ENCODE measurements around the gene MCM3. TPM values are rescaled to one million over a fixed set of nuclear protein-coding genes. Genes with fewer than 3 reads are reported as not detected.

MCM3 gene
- 19.3 TPM for total RNA-seq
- long read RNA-seq, transcript MCM3-201 (17 exons, 3,083 nt), result major isoform, 76 of 89 reads
- long read RNA-seq, partial matches to known transcripts, result 3 of 89 reads
- long read RNA-seq, other reads (novel, unspliced or antisense), result 10 of 89 reads

DNA sequence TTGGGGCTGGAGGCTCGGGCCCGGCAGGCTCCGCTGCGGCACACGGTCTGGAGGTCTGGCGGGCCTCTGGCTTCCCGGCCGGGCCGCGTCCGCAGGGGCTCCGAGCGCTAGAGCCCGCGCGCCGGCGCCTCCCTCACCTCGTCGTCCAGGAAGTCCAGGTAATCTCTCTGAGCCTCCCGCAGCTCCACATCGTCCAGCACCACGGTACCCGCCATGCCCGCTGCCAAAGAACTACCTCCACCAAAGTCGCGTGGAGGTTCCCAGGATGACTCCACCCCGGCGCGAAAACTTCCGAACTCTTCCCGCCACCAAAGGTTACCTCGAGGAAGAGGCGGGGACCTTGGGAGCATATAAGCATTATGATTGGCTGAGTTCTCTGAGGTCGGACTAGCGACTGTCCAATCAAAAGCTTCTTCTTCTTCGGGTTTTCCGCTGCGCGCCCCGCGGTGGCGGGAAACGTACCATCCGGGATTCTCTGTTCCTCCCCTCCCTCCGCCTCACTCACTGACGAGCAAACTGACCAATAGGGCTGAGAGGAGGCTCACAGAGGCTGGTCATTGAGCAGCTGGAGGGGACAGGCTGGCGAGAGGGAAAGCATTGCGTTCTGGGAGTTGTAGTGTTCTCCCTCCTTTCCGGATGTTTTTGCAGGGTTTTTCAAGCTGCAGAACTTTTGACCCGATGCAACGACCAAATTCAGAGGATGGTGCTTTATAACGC lies at the start of gene MCM3:
TSS of gene MCM3 (minus strand) at position 283 of the 717 bp plus-strand sequence. CDS start at position 215, 68 bp downstream.
- ATAC-seq (ENCODE audit: poor library complexity), result peak; percentile 100
- DNase-seq, result peak; percentile 98
- intact Hi-C loops (cut with DNase I), result loop anchor here (5.0 kb wide), 3 partner anchors 78 to 378 kb away; partner anchors contain the start of gene PAQR8

DNA sequence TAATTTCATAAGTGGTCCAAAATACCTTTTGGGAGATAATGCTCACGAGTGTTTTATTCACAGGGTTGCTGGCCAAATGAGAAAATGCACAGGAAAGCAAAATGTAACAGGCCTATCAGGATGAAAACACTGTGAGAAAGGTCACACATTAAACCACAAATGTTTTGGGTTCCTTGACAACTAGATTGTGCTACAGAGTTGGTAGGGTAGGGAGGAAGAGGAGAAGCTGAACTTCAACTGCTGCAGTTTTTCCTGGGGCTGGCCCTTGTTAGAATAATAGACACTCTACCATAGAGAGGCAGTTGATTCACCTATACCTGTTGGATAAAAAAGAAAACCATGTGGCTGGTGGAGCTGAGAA lies 49.3 kb upstream of the MCM3 start:
- no peak for ATAC-seq (ENCODE audit: poor library complexity)
- no peak for DNase-seq
- intact Hi-C loops (cut with DNase I), result no loop called here

DNA sequence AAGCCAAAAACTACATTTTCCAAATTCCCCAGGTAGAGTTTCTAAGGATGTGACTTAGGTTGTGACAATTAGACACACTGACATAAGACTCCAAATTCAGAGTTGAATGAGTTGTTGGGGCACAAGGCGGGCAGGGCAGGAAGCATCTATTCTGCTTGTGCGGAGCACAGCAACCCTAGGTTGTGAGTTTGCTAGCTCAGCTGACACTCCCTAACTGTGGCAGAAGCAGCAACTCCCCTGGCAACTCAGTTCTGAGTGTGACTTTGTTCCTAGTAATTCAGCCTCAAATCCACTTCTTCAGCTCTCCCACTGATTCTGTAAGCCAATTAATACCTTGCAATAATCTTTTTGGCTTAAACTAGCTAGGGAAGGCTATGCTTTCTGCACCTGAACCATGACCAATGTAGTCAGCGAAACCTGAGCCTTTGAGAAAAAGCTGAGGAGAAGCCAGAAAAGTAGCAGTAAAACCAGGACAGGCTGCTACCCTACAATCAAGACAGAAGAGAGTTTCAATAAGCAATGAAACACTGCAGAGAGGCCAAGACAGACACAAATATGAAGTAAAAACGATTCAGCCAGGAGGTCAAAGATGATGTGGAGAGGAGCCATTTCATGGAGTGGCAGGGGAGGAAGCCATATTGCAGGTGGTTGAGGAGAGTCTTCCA lies 47.4 kb upstream of the MCM3 start:
- intact Hi-C loops (cut with DNase I), result no loop called here

DNA sequence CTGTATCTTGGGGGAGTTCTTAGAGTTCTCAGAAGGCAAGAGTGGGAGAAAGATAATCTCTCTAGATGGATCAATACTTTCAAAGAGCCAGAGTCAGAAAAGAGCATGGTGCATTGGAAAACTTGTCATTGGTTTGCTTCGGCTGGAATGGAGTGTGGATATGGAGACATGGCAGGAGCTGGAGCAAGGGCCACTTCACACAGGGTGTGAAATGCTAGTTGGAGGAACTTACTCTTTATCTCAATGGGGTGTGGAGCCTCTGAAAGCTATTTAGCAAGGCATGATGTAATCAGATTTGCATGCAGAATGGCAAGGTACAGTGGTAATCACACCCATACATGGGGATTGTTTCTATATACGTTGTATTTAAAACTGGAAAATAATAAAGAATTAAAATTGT lies 45.9 kb upstream of the MCM3 start:
- DNase-seq, result no peak
- intact Hi-C loops (cut with DNase I), result no loop called here
- ATAC-seq (ENCODE audit: poor library complexity), result peak; percentile 25

More for the DNA sequence above, 47.4 kb upstream of the MCM3 start:
- no peak for DNase-seq
- ATAC-seq (ENCODE audit: poor library complexity), result no peak

DNA sequence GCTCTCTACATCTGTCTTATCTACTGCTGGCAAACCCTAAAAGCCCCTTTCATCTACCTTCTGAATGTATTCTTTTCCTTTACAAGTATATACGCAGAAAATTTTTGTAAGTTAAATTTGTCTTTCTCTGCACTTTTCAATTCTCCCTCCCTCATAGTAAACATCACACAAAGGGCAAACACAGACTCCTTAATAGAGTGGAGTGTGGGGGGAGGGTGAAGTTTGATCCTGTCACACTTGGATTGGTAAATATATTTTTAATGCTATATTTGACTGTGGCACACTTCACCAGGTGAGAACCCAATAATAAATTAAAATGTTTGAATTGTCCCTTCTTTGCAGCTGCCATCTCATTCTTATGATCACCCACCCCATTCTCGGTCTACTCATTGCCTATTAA lies 44.2 kb upstream of the MCM3 start:
- ATAC-seq (ENCODE audit: poor library complexity) (no peak), DNase-seq (no peak)
- intact Hi-C loops (cut with DNase I), result no loop called here

DNA sequence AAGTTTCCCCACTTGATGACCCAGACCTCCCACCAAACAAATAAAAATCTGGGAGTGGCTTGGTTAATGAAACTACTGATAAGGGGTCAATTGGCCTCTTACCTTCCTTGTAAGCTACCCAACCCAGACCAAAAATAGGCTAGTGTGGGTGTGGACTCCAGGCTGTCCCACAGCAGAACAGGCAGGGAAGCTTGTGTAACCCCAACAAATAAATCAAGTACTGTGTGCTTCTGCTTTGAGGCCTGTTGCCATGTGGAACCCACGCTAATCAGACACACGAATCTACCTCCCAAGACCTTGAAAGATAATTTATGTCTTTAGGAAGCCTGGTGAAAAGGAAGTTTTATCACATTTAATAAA lies 43.7 kb upstream of the MCM3 start:
- intact Hi-C loops (cut with DNase I), result no loop called here
- ATAC-seq (ENCODE audit: poor library complexity), result no peak
- no peak for DNase-seq

DNA sequence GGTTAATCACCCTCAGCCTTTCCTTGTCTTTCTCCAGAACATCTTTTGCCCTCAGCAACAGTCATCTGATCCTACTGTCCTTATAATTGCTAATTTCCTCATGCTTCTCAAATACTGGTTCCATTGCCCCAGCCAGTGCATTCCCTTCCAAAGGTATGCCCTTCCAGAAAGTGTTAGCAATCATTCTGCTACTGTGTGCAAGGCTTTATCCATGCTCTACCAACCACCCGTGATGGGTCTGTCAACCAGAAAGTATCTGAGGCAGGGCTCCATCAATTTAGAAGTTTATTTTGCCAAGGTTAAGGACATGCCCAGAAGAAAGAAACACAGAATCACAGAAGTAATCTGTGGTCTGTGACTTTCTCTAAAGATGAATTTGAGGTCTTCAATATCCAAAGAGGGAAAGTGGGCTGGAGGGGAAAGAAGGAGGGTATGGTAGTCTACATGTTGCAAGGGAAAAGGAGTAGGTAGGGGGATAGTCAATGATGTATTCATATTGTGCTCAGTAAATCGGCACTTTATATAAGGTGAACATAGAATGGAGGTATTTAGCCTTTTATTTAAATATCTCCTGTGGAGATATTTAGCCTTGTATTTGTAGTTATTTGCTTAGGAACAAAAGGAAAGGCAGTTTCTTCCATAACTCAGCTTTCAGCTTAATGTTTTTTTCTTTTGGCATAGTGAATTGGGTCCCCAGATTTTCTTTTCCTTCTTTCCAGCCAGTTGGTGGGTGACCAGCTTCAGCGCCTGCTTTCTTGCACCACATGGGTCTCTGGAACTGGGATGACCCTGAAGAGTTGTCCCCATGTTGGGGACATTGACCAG lies 42.2 kb upstream of the MCM3 start:
- intact Hi-C loops (cut with DNase I), result no loop called here
- ATAC-seq (ENCODE audit: poor library complexity), result no peak
- DNase-seq, result no peak

DNA sequence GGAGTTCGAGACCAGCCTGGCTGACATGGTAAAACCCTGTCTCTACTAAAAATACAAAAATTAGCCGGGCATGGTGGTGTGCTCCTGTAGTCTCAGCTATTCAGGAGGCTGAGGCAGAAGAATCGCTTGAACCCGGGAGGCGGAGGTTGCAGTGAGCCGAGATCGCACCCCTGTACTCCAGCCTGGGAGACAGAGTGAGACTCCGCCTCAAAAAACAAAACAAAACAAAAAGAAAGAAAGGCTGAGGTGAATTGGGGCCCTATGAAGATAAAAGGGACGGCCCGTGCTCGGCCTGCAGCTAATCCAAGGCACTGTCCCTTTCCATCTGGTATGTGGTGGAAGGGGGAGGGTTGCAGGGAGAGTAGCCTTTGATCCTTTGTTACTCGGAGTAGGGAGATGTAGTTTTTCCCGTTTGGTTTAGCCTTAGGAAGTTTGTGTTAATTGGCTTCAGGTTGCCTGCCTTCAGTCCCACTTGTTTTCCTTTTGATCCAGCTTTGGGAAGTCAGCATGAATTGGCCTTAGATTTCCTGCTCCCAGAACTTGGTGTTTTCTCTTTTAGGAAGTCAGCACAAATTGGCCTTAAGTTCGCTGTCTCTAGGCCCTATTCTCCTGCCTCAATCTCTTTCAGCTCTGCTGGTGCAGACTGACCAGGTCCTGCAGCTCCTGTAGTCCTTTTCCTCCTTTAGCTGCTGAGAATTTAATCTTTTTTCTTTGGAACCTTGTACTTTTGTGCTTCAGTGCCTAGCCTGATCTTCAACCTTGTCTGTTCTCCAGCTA lies 41.3 kb upstream of the MCM3 start:
- ATAC-seq (ENCODE audit: poor library complexity) (no peak), DNase-seq (no peak)
- intact Hi-C loops (cut with DNase I), result no loop called here

DNA sequence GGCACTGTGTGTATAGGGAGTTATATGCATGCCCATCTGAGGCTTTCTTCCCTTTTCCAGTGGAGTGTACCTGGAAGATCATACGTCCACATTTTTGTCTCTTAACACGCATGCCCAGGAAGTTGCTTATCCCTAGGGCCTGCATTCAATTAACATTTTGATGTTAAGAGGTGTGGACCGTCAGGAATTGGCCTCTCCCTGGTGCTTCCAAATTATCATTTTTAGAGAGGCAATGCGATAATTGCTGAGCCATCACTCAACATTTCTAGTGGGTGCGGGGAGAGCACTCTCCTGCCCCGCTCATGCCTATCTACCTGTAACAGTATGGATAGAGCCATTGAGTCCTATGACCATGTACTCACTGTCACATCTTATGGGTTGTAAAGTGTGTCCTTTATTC lies 39.6 kb upstream of the MCM3 start:
- DNase-seq, result no peak
- intact Hi-C loops (cut with DNase I), result no loop called here
- no peak for ATAC-seq (ENCODE audit: poor library complexity)

DNA sequence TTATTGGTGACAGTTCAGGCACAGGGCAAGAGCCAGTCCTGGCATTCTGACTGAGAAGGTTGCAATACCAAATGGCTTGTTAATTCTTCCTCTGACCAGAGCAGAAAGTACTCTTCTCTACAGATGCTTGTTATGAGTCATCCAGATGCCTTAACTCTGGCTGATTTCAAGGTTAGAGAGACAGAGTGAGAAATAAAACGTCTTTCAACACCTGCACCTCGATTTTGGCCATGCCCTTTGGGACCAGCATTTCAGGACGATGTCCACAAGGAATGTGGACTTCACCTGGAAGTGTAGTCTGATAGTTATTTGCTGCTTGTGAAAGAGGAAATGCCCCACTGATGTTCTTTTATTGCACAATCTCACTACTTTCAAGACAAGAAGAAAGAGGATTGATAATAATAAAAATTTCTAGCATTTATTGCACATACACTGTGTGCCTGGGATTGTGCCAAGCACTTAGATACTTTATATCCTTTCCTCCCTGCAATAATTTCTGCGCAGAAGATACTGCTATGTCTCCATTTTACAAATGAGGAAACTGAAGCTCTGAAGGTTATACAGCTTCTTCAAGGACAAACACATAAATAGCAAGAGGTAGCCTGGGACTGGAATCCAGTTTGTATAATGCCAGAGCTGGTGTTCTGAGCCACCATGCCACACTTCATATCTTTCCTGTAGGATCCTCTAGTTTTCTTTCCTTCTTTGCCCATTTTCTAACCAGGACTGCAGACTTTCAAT lies 33.5 kb upstream of the MCM3 start:
- intact Hi-C loops (cut with DNase I), result no loop called here
- ATAC-seq (ENCODE audit: poor library complexity), result no peak
- no peak for DNase-seq

DNA sequence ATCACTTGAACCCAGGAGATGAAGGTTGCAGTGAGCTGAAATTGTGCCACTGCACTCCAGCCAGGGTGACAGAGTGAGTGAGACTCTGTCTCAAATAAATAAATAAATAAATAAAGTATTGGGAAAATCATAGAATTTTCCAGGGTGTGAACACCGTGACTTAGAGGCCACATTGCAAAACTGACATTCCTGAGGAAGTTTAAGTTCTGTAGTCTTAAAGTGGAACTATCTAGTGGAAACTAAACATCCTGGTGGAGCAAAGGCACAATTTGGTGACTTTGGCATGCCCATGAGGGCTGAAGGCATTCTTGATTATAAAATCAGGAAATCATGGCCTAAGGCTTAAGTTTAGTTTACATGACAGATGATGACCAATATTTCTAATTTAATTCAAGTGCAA lies 32.7 kb upstream of the MCM3 start:
- intact Hi-C loops (cut with DNase I), result no loop called here
- DNase-seq (no peak), ATAC-seq (ENCODE audit: poor library complexity) (no peak)

DNA sequence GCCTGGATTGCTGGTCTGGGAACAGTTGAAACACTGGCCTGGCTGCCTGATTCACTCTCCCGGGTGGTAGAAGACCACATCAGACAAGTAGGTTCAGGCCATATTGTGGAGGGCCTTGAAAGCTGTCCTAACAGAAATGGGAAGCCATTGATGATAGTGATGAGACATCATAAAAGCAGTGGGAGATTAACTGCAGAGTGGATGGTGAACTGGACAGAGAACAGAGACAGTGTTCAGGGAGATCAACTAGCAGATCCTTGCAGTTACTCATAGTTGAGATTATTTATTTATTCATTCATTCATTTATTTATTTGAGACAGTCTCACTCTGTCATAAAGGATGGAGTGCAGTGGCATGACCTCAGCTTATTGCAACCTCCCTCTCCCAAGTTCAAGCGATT lies 30.2 kb upstream of the MCM3 start:
- no peak for DNase-seq
- intact Hi-C loops (cut with DNase I), result no loop called here
- ATAC-seq (ENCODE audit: poor library complexity), result no peak

DNA sequence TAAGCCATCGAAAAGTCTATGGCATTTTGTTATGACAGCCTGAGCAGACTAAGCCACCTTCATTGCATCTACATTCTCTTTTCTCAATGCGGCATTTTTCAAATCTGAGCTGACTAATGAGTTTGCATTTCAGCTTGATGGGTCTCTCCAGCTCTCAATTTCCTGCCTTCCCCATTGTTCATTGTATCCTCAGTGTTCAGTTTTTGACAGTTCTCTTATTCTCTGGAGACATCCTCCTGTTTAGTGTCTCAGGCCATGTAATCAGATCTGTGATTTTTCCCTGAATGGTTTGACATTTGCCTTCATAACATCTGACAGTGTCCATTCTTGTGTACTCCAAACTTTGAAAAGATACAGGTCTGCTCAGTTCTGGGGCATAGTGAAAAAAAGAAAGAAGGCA lies 27.9 kb upstream of the MCM3 start:
- intact Hi-C loops (cut with DNase I), result no loop called here
- DNase-seq, result no peak
- ATAC-seq (ENCODE audit: poor library complexity), result no peak

DNA sequence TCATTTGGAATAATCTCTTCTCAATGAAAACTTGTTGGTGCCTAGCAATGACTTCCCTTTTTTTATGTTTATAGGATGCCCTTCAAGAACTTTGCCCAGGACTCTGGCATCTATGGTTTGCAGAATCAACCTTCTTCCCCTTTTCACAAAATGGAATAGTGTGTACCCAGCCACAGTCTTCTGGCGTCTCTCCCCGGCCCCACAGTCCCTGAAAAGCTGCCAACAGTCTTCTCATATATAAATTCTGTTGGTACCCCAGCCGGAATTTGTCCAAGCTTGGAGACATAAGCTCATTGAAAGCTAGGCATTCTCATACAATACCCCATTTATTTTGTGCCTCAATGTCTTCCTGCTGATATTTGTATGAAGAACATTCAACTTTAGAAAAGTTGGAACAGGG lies 26.4 kb upstream of the MCM3 start:
- intact Hi-C loops (cut with DNase I), result no loop called here
- ATAC-seq (ENCODE audit: poor library complexity) (peak; percentile 67), DNase-seq (no peak)

DNA sequence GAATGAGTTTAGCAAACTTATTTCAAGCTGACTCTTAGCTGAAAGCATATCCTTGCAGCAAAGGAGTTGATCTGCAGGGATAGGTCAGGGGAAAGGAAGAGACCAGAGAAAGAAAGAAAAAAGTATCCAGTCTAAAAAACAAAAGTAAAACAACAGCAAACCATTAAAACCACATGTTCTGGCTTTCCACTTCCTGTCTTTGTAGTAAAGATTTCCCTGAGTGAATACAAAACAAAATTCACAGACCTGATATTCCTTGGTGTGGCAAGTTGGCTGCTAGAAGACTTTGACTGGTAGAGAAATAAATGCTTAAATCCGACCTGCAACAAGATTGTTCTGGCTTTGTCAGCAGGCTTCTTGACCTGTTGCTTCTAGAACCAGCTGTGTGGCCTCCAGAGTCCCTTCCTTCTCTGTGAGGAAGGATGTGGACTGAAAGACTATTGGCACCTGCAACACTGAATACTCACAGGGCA lies 23.4 kb upstream of the MCM3 start:
- DNase-seq, result no peak
- intact Hi-C loops (cut with DNase I), result no loop called here

DNA sequence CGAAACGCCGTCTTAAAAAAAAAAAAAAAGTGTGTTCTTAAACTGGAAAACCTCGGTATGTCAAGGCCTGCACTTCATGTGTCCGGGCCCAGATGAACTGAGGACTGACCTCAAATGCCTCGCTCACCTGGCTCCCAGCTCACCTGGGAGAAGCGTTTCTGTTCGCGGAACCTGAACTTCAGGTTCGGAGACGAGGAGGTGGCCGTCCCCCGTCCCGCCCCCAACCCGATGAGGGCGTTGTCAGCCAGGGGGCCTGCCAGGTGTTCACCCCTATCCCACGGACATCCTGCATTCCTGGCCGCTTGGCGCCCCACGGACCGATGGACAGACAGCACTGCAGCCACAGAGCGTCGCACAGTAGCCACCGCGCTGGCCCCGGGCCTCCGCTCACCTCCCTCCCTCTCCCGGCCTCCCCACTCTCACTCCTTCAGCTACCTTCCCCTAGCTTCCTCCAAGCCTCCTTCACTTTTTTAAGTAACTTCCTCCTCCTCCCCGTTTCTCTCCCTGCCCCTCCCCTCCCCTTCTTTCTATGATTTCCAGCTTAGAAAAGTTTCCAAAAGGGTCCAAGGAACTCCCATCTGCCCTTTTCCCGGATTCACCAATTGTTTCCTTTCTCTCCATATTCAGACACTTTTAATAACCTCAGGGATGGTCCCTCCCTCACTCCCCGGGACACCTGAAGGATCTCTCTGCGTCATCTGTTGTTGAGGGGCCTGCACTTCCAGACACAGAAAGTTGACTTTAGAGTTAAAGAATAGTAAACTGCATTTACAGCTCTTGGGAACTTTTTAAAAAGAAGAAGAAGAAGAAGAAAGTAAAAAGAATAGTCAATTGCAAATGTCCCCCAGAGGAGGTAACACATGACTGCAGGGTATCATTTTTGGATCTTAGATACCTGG lies 22.7 kb upstream of the MCM3 start:
- DNase-seq (no peak), ATAC-seq (ENCODE audit: poor library complexity) (no peak)
- intact Hi-C loops (cut with DNase I), result no loop called here

More for the DNA sequence above, 23.4 kb upstream of the MCM3 start:
- no peak for ATAC-seq (ENCODE audit: poor library complexity)

Data from Right ventricle myocardium superior (tissue), 1 donor.